Adrenal gland (tissue), 12 donors: ENCODE data around the gene TBL3. TPM values are rescaled to one million over a fixed set of nuclear protein-coding genes. Genes with fewer than 3 reads are reported as not detected.

Experiments
- DNase-seq, 7 donors: peaks; one replicate each; pipeline ENCODE4 v3.0.0-alpha.2; 2019 to 2020
- H3K27ac ChIP-seq, 5 donors: fragments of 200-600 bp; sonication (generic) in 4 of 5; 1 replicate in 3 of 5; 2 replicates in 2 of 5; pipeline versions ENCODE4 v1.5.1 to v1.8.0; 2016 to 2020; ENCODE audit warnings: mild to moderate bottlenecking in 1 of 5
- H3K27me3 ChIP-seq: fragments of 200-600 bp; 2 replicates; pipeline ENCODE4 v1.8.0; 2021
- H3K36me3 ChIP-seq, 2 donors: fragments of 200-600 bp; replicated peaks in 1 of 2; 1 replicate in 1 of 2; 2 replicates in 1 of 2; pipeline versions ENCODE4 v1.5.1 to v1.8.0; 2018 to 2022
- H3K4me1 ChIP-seq, 2 donors: fragments of 200-600 bp; replicated peaks in 1 of 2; 1 replicate in 1 of 2; 2 replicates in 1 of 2; pipeline versions ENCODE4 v1.5.1 to v1.8.0; 2018 to 2021
- H3K4me3 ChIP-seq, 4 donors: fragments of 200-600 bp; sonication (generic) in 3 of 4; one replicate each; pipeline ENCODE4 v1.5.1; 2016 to 2018
- H3K9me3 ChIP-seq, 3 donors: fragments of 200-600 bp; sonication (generic) in 1 of 3; replicated peaks in 1 of 3; 1 replicate in 2 of 3; 2 replicates in 1 of 3; pipeline versions ENCODE4 v1.5.1 to v1.8.0; 2016 to 2021
- CTCF ChIP-seq, 6 experiments: fragments of 450-650 bp in 4 of 6; fragments of 200-600 bp in 2 of 6; sonication (generic) in 1 of 6; IDR thresholded peaks; 1 replicate in 5 of 6; 2 replicates in 1 of 6; pipeline versions ENCODE4 v1.5.1 to v1.8.0; 2016 to 2021; ENCODE audit warnings: antibody characterized with exemption in 6 of 6, mild to moderate bottlenecking in 2 of 6, moderate library complexity in 1 of 6
- POLR2A ChIP-seq, 2 donors: fragments of 450-650 bp; IDR thresholded peaks; one replicate each; pipeline ENCODE4 v1.6.1; 2017; ENCODE audit warnings: antibody characterized with exemption in 2 of 2, mild to moderate bottlenecking in 2 of 2, moderate library complexity in 1 of 2
- WGBS, 4 donors: extraction: QIAGEN DNeasy Blood & Tissue Kit in 2 of 4; methylation state at CpG; one replicate each; pipeline versions ENCODE4 v1.1.5 to v1.1.7; 2013 to 2017; 5-methylcytosine and 5-hydroxymethylcytosine counted together
- intact Hi-C, 2 donors: fragments of 100-400 bp; cut with DNase I; formaldehyde crosslinking; loops; one replicate each; pipeline versions ENCODE4 v1.14.1 to v1.15.0; 2022 to 2023
- polyA plus RNA-seq, 3 donors: library from polyadenylated mRNA; stranded (reverse); fragments of 200-250 nt in 2 of 3; fragments of 350-450 nt in 1 of 3; fragmentation: Illumina TruSeq in 1 of 3; extraction: RNeasy Lipid Tissue Mini Kit (QIAGEN cat#74804) in 1 of 3; gene quantifications; one replicate each; pipeline ENCODE4 v1.2.3, GENCODE V29; 2013 to 2014
- total RNA-seq, 9 donors: library from RNA; depleted of rRNA in 4 of 9; stranded (reverse); fragments of >200 nt in 4 of 9; fragments of 120-200 nt in 1 of 9; fragmentation: NEBNext Ultra II Directional in 1 of 9; extraction: Animal tissue kit (Norgen Biotek cat#: 25700) in 1 of 9; gene quantifications; one replicate each; pipeline versions ENCODE4 v1.1.0 to v1.2.4, GENCODE V29; 2013 to 2023
- donor health status: healthy with polysubstance abuse.
- donor health status: Bipolar disorder and iron deficiency.
- donor health status: DM: yes; HTN: yes; CAD: no.
- donor health status: DM: no; HTN: no; CAD: no.
- donor health status: DM: no; HTN: no; CAD: no.
- donor health status: DM: yes; HTN: yes; CAD: no.

Gene TBL3
- total and polyA plus RNA-seq, 12 donors = 10.8 to 137 (median 36.2) TPM

- WGBS, 4 donors = 87 to 91% (median 89%) methylated on average over 20 to 30 of the region's 30 CpGs
- no peak for TF ChIP-seq CTCF (IDR thresholded peaks at IDR 0.05)
- no peak for TF ChIP-seq POLR2A (IDR thresholded peaks at IDR 0.05)
- no peak for DNase-seq
- Histone ChIP-seq H3K4me1 (peaks cover 7 to 11% of the 10 kb centered on the region in 2 donors), H3K4me3 (no peak overlapping the region), H3K27me3 (no peaks in the 10 kb centered on the region), H3K36me3 (peaks cover 0 to 30% of the 10 kb centered on the region in 2 donors), H3K27ac (no peak overlapping the region), H3K9me3 (no peaks in the 10 kb centered on the region)
- intact Hi-C loops = no loop called here
Measured at GRCh38 chr16:1941162-1942046, 30.4 kb upstream of the TBL3 start.

- WGBS, 4 donors = 18 to 70% (median 40%) methylated on average over 2 to 17 of the region's 17 CpGs
- H3K36me3 ChIP-seq = peaks cover 0 to 30% of the 10 kb centered on the region in 2 donors
Measured at GRCh38 chr16:1942047-1942809, 29.6 kb upstream of the TBL3 start.

GRCh38 chr16:1942810-1943726, 28.8 kb upstream of the TBL3 start, which contains the start of gene MSRB1:
Gene MSRB1, minus strand, starts transcription at chr16:1943199. Its CDS starts 43 bp downstream, at chr16:1943156.
- H3K27me3 ChIP-seq = no peaks in the 10 kb centered on the region
- H3K27ac ChIP-seq = peak within 1 kb of the TSS in 3 of 5 donors; percentile 40 to 88 (median 40)
- TF ChIP-seq POLR2A (IDR thresholded peaks at IDR 0.05) = peak; percentile 83 to 90
- TF ChIP-seq CTCF (IDR thresholded peaks at IDR 0.05) = peak in 2 of 6 experiments; percentile 7 to 22
- intact Hi-C loops = no loop called here
- H3K36me3 ChIP-seq = peaks cover 0 to 24% of the 10 kb centered on the region in 2 donors
- DNase-seq = peak; percentile 99 to 100 (median 100)
- H3K9me3 ChIP-seq = no peaks in the 10 kb centered on the region
- H3K4me3 ChIP-seq = peak within 1 kb of the TSS; percentile 49 to 86 (median 58)
- 0 to 1% (median 1%) methylated on average over 20 to 77 of the region's 77 CpGs for WGBS, 4 donors
- H3K4me1 ChIP-seq = peaks cover 7 to 11% of the 10 kb centered on the region in 2 donors

More at GRCh38 chr16:1942047-1942809, 29.6 kb upstream of the TBL3 start:
- no peak for DNase-seq
- TF ChIP-seq POLR2A (IDR thresholded peaks at IDR 0.05) (no peak), CTCF (IDR thresholded peaks at IDR 0.05) (no peak)
- H3K9me3 ChIP-seq = no peaks in the 10 kb centered on the region
- no peaks in the 10 kb centered on the region for H3K27me3 ChIP-seq
- intact Hi-C loops = no loop called here
- peak overlapping the region; percentile 25 to 86 (median 58) for H3K4me3 ChIP-seq
- peak overlapping the region in 2 of 5 donors; percentile 40 to 88 for H3K27ac ChIP-seq
- peaks cover 7 to 11% of the 10 kb centered on the region in 2 donors for H3K4me1 ChIP-seq
